Bronchial epithelial cell (primary cell): ENCODE data around the gene ST3GAL3. TPM values are rescaled to one million over a fixed set of nuclear protein-coding genes. Genes with fewer than 3 reads are reported as not detected.

Experiments used
- DNase-seq: peaks from one replicate; pipeline ENCODE4 v3.0.0-alpha.2; 2010; ENCODE audit warnings: low read depth
- FAIRE-seq: peaks from 2 replicates; lab custom pipeline; 2011; peaks lifted over from hg19 to GRCh38; lab: Jason Lieb, UNC
- H3K27me3 ChIP-seq: 2 replicates; pipeline ENCODE4 v1.5.1; 2011; ENCODE audit warnings: low read length; ENCODE audit not compliant: control insufficient read depth, insufficient read depth
- H3K36me3 ChIP-seq: 2 replicates; pipeline ENCODE4 v1.5.1; 2011; ENCODE audit warnings: low read length; ENCODE audit not compliant: control insufficient read depth, insufficient read depth
- H3K4me3 ChIP-seq: 2 replicates; pipeline ENCODE4 v1.5.1; 2011; ENCODE audit warnings: mild to moderate bottlenecking, low read depth, low read length, control low read depth
- total RNA-seq: library from RNA; depleted of rRNA; stranded (reverse); fragments of >200 nt; gene quantifications from 2 replicates; pipeline ENCODE4 v1.2.1, GENCODE V29; 2014
- TF ChIP-seq, protein P1 (sequence below): IDR thresholded peaks from 2 replicates; pipeline ENCODE4 v1.5.1; 2011; ENCODE audit warnings: mild to moderate bottlenecking, moderate library complexity, low read length, control low read depth, inconsistent platforms; ENCODE audit not compliant: insufficient read depth, severe bottlenecking

Gene ST3GAL3
- total RNA-seq, 1 donor from 2014 or later: 10.3 TPM

DNA sequence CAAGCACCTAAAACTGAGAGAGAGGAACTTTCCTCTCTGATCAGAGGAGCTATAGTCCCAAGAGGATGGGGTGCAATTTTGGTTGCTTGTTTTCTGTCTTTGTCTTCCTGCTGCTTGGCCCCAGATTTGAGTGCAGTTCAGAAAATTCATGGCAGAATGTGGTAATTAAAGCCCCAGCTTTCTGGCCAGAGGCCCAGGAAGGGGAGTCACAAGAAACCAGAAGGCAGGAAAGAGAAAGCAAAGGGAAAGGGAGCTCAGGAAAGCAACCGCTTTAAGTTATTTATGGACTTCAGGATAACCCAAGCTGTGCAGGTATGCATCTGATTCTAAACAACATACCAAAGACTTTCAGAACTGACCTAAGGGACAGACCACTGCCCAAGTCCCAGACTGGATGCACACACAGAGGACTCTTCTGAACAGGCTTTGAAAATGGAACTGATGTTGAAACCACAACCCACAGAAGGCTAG, 88.8 kb downstream of the ST3GAL3 start:
- TF ChIP-seq, protein P1, sequence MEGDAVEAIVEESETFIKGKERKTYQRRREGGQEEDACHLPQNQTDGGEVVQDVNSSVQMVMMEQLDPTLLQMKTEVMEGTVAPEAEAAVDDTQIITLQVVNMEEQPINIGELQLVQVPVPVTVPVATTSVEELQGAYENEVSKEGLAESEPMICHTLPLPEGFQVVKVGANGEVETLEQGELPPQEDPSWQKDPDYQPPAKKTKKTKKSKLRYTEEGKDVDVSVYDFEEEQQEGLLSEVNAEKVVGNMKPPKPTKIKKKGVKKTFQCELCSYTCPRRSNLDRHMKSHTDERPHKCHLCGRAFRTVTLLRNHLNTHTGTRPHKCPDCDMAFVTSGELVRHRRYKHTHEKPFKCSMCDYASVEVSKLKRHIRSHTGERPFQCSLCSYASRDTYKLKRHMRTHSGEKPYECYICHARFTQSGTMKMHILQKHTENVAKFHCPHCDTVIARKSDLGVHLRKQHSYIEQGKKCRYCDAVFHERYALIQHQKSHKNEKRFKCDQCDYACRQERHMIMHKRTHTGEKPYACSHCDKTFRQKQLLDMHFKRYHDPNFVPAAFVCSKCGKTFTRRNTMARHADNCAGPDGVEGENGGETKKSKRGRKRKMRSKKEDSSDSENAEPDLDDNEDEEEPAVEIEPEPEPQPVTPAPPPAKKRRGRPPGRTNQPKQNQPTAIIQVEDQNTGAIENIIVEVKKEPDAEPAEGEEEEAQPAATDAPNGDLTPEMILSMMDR: no peak
- Histone ChIP-seq H3K27me3 (no peaks in the 10 kb centered on the region), H3K4me3 (no peak overlapping the region), H3K36me3 (no peaks in the 10 kb centered on the region)
- DNase-seq (no peak), FAIRE-seq (no peak)

DNA sequence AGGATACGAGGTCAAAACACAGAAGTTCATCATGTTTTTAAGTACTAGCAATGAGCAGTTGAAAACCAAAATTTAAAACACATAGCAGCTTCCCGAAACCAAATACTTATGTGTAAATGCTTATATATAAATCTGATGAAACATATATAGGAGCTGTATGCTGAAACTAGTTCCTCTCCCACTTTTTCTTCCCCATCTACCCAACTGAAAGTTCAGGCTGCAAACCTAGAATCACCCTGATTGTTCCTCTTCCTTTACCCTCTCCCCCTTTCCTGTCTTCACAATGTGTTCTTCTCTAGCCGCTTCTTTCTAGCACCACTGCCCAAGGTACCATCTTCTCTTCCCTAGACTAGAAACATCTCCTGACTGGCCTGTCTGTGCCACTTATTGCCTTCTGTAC, 90.6 kb downstream of the ST3GAL3 start:
- FAIRE-seq (no peak), DNase-seq (no peak)
- Histone ChIP-seq H3K4me3 (no peak overlapping the region), H3K36me3 (no peaks in the 10 kb centered on the region), H3K27me3 (no peaks in the 10 kb centered on the region)
- TF ChIP-seq, protein P1: no peak

DNA sequence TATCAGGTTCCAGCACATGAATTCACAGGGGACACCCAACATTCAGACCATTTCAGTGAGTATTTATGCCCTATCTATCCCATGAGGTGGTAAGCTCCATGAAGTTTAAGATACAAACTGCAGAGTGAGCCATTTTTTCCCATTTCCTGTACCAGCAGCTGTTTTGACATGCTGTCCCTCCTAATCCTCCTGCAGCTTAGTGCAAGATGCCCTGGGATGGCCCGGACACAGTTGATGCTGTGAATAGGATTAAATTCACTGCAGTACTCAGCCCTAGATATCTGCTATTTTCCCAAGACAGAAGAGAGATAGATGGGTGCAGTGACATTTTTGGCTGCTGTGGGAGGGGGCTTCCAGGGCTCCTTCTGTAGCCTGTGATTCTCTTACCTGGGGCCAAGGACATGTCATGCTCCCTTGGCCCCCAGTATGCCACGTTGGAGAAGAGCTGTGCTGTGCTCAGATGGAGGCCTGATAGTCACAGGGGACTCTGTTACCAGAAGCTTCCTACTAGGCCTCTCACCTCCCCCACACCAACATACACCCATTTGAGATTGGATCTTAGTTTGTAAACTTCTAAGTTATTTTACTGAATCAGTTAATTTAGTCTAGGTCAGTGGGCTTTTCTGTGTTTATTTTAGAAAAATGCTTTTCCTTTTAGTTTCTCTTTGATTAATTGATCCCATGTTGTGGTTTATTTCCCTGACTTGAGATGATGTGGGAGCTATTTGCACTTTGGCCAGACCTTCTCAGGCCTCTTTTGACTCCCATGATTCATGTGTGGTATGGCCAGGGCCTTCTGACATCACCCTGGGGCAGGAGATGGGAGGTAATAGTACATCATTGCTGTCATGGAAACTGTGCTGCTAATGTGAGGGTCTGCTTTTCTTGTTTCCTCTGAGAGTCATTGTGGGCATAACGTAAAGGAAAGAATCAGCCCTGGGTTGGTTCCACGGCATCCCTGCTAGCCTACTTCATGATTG, 92.6 kb downstream of the ST3GAL3 start:
- TF ChIP-seq, protein P1: no peak
- DNase-seq (no peak), FAIRE-seq (no peak)
- Histone ChIP-seq H3K36me3 (no peaks in the 10 kb centered on the region), H3K4me3 (no peak overlapping the region), H3K27me3 (no peaks in the 10 kb centered on the region)

DNA sequence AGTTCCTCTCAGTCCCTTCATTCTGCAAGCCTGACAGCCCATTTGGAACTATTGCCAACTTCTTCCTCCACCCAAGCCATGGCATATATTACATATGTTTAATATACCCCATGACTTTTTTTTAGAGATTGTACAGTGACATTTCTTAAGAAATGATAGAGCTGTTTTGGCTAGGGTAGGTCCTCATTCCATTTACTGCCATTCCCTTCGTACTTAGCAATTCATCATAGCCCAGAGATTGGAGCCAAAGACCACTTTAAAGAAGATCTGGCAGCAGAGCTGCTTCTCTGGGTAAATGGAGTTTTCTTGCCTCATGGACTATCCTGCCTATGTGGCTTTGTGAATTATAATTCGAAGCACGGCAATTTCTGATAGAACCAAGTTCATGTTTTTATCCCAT, 93.4 kb downstream of the ST3GAL3 start:
- Histone ChIP-seq H3K4me3 (no peak overlapping the region), H3K27me3 (no peaks in the 10 kb centered on the region), H3K36me3 (no peaks in the 10 kb centered on the region)
- DNase-seq (no peak), FAIRE-seq (no peak)
- TF ChIP-seq, protein P1: no peak

DNA sequence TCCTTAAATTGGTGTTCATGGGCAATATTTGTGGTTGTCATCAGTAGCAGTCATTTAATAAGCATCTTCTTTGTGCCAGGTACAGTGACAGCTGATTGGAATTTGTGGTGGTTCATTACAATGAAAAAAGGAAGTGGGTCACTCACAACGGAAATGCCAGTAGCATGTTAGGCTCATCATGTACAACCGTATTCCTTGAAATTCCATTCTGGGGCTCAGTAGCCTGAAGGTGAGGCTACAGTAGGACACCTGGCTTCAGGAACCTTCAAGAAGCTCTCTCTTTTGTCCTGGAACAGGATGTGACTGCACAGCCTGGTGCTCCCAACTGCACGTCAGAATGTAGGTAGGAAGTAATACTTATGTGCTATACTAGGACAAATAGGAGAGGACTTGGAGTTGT, 93.9 kb downstream of the ST3GAL3 start:
- Histone ChIP-seq H3K27me3 (no peaks in the 10 kb centered on the region), H3K36me3 (no peaks in the 10 kb centered on the region), H3K4me3 (no peak overlapping the region)
- DNase-seq: peak; percentile 52
- TF ChIP-seq, protein P1: no peak
- no peak for FAIRE-seq
